SK-N-MC (cell line): ENCODE measurements around the gene FANCC.

Source experiments
- EZH2 ChIP-seq: fragments of 200-600 bp; sonication (generic); IDR thresholded peaks from one replicate; pipeline ENCODE4 v1.6.1; 2017; ENCODE audit warnings: antibody characterized with exemption
- FOXP2 ChIP-seq: optimal IDR thresholded peaks from 2 replicates; pipeline ENCODE3; 2011; ENCODE audit warnings: mild to moderate bottlenecking, moderate library complexity; ENCODE audit not compliant: insufficient read depth; ENCODE audit errors: extremely low read length, control extremely low read depth
- POLR2AphosphoS5 ChIP-seq: IDR thresholded peaks from 2 replicates; pipeline ENCODE4 v1.6.1; 2012; ENCODE audit warnings: mild to moderate bottlenecking, low read depth, low read length, borderline replicate concordance

- no peak for TF ChIP-seq EZH2
- no peak for TF ChIP-seq POLR2AphosphoS5
- no peak for TF ChIP-seq FOXP2
These were observed 20.7 kb upstream of the FANCC start for GRCh38 chr9:95338243-95338642.
